Measurements from ENCODE around the gene HCFC1.

Gene HCFC1

DNA sequence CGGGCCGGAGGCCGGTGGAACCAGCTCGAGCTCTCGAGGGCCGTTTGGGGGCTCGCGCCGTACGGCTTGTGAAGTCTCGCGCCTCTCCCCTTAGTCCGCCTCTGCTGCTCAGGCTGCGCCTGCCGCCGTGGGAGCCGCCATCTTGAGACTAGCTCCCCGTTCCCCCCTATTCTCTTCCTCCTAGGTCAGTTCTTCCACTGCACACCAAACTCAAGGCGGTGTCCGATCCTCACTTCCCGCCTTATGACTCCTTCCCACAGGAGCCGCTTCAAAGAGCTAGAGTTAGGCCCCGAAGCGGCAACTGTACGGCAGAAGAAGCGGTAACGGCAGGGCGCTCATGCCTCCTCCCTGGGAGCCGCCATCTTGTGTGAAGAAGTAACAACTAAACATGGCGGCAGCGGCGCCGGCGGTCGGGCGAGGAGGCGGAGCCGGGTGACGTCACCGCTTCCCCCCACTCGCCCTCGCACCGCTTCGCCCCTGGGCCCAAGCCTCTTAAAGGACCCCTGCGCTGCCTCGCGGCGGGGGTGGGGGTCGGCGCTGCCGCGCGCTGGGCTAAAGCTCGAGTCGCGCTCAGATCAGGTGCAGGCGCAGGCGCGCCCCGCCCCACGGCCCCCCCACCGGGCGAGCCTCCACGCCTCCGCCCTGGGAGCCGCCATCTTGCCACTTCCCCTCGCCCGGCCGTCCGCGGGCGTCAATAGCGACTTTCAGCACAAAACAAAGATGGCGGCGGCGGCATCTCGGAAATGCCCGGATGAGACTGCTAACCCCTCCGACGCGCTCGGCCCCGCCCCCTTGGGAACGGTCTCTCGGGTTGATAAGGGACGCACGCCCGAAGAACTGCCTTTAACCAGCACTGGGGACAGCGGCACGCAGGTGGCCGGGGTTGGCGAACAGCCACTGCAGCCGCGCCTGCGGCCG, at the start of gene HCFC1:
TSS of gene HCFC1 (minus strand) at position 369 of the 918 bp plus-strand sequence. CDS start 978 bp downstream, outside the sequence.
- DNase-seq (ENCODE audit: low read depth in 2 of 2), result peak; percentile 81 to 90

DNA sequence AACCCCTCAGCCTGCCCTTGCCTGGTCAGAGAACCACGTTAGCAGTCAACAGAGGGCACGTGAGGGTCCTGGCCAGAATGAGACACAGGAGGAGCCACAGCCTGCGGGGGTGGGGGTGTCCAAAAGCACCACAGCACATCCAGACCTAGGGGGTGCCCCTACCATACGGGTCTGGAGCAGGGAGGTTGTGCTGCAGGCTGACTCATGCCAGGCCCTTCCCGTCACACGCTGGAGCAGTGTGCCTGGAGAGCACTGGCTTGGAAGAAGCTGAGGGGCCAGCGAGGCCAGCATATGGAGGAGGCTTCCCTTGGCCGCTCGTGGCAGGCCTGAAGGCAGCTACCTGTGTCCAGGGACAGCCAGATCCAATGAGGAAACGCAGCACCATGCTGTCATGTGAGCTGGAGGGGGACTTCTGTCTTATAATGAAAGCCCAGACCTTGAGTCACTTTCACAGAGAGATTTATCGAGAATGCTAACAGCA, 49.6 kb upstream of the HCFC1 start:
- no peak for DNase-seq (ENCODE audit: low read depth in 2 of 2)

- DNase-seq (ENCODE audit: low read depth in 2 of 2), result no peak
Observed at GRCh38 chrX:154020536-154021115, 49.0 kb upstream of the HCFC1 start.

DNA sequence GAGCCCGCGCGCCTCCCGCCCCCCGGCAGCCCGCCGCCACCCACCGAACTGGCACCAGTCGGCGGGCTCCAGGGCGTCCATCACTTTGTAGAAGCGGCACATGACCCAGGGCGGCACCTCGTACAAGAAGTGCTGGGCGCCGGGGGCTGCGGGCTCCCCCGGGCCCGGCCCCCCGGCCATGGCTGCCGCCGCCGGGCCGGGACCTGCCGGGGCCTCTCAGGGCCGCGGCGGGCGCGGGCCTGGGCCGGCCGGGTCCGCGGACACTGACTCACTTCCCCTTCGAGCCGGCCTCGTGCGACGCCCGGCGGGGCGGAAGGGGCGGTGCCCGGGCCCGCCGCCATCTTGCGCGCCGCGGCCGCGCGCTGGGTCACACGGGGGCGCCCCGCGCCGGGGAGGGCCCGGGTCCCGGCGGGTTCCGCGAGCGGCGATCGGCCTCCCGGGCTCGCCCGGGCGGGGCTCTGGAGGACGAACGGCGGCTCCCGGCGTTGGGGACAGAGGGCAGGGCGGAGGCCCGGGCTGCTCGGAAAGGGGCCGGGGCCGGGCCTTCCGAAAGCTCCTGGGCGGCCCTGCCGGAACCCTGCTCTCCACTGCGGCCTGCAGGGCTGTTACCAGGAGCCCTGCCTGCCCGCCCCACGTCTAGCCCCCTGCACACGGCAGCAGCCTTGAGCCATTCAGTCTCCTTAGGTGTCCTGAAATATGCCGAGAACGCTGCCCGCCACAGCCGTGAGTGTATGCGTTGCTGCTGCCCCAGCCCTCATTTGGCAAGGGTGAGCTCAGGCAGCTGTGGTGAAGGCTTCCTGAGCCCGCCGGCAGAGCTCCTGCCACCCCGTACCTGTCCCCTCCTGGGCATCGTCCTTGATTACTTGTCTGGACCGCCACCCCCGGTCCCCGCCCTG, 48.3 kb upstream of the HCFC1 start, which contains the start of gene IRAK1:
TSS of gene IRAK1 (minus strand) at position 270 of the 896 bp plus-strand sequence. CDS start at position 180, 90 bp downstream.
- DNase-seq (ENCODE audit: low read depth in 2 of 2), result peak; percentile 27 to 57

- peak in 1 of 2 donors; percentile 21 for DNase-seq (ENCODE audit: low read depth in 2 of 2)
Observed at GRCh38 chrX:154019061-154019621, 47.5 kb upstream of the HCFC1 start.

DNA sequence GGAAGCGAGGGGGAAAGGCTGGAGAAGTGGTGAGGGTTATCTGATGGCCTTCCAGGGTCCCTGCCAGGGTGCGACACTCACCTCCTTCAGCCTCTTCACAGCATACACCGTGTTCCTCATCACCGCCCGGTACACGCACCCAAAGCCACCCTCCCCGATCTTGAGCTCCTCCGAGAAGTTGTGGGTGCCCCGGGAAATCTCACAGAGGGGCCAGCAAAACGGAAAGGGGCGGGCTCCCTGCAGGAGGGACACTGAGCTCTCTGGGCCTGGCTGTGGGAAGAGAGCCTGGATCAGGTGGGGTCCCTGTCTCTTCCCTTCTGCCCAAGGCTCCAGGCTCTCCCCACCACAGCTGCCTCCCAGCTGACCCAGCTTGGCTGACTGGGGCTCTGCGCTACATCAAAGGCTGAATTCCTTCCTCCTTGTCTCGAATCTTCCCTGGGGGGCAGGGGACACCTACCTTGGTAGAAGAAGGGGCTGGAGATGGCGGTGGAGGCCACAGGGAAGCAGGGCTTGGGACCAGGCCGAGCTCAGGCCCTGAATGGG, 47.0 kb upstream of the HCFC1 start:
- no peak for DNase-seq (ENCODE audit: low read depth in 2 of 2)

DNA sequence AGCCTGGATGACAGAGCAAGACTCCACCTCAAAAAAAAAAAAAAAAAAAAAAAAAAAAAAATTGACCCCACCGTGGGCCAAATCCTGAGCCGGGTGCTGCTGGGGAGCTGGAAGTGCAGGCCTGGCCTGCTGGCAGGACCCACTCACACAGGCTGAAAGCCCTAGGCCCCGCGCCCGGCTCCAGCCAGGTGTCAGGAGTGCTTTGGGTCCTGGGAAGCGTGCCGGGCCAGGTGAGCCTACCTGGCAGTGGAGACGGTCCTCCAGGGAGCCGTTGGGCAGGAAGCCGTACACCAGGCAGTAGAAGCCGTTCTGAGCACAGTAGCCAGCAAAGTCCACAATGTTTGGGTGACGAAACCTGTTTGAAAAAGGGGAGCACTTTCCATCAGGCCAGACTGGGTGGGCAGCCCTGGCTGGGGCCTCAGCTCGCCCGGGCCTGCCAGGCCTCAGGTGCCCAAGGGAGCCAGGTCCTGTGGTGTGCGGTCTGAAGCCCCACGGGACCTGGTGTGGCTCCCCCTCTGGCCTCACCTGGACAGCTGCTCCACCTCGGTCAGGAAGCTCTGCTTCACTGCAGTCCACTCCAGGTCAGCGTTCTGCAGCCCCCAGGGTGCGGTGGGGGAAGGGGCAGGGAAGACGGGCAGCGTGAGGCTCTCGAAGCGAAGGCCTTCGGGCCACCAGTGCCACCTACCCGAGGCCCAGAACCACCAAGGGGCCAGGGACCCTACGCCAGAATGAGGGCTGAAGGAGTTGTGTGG, 46.3 kb upstream of the HCFC1 start:
- no peak for DNase-seq (ENCODE audit: low read depth in 2 of 2)

GRCh38 chrX:154016366-154017076, 44.9 kb upstream of the HCFC1 start:
- no peak for DNase-seq (ENCODE audit: low read depth in 2 of 2)

DNA sequence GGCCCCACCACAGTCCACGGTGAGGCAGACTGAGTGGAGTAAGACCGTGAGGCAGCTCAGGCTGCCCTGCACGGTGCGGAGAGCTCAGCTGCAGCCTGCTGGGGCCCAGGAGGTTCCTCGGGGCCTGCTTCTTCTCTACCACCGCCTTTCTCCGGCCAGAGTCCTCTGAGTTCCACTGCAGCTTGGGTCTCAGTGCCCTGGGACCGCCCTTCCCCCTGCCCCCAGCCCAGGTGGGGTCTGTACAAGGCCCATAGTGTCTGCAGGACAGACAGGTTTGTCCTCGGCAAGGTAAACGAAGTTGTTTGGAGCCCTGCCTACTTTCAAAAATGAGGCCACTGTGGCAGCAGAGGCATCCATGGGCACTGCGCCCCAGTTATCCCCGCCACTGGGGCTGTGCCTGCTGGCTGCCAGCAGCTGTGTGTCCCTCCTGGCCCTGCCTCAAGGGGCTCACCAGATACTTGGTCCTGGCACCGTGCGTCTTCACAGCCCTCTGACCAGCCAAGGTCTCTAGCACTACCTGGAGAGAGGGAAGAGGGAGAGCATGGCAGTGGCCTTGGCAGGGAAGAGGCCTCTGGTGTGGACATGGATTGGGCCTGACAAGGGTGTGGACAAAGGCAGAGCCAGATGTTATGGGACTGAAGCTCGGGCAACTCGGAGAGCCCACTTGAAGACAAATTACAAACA, 44.1 kb upstream of the HCFC1 start:
- no peak for DNase-seq (ENCODE audit: low read depth in 2 of 2)

DNA sequence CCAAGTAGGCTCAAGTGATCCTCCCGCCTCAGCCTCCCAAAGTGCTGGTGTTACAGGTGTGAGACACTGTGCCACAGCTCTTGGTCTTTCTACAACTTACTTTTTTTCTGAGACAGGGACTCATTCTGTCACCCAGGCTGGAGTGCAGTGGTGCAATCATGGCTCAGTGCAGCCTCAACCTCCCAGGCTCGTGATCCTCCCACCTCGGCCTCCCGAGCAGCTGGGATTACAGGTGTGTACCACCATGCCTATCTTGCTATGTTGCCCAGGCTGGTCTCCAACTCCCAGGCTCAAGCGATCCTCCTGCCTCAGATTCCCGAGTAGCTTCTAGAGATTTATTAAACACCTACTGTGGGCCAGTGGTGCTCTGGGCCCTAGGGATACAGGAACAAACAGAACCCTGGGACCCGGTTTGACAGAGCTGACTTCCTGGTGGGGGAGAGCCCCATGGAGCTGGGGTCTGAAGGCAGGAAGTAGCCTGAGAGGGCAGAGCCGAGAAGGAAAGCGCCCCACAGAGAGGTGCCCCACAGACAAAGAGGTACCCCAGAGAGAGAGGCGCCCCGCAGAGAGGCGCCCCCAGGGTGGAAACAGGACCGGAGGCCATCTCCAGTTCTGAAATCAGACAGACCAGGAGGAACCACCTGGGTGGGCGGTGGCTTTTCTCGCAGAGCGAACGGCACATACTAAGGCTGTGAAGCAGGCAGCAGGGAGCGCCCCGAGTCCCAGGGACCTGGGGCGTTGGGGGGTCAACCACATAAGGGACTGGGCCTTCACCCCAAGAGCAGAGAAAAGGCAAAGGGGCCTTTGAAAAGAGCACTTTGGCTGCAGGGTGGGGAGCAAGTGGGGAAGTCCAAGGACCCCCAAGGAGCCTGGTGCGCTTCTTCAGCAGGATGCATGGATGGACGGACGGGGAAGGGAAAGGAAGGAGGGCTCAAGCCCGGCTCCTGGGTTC, 43.1 kb upstream of the HCFC1 start:
- no peak for DNase-seq (ENCODE audit: low read depth in 2 of 2)

- peak; percentile 27 to 37 for DNase-seq (ENCODE audit: low read depth in 2 of 2)
Observed at GRCh38 chrX:154013614-154014360, 42.2 kb upstream of the HCFC1 start.

DNA sequence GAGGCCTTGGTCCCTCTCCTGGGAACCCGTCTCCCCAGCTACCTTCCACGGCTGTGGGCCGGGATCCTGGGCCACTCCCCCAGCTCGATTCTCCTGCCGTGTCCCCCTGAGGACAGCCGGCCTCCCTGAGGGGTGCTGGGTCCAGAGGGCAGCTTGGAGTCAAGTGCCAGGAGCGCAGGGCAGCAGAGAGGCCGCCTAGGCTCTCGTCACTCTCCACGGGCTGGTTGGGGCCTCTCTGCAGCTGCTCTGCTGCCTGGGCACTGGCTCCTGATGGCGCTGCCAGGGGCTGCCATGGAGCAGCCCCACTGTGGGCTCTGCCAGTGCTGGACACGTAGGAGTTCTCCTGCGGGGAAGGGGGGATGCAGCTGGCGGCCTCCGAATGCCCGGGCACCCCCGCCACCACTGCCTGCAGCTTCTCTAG, 41.4 kb upstream of the HCFC1 start:
- no peak for DNase-seq (ENCODE audit: low read depth in 2 of 2)

- DNase-seq (ENCODE audit: low read depth in 2 of 2), result no peak
Observed at GRCh38 chrX:154012336-154012991, 40.8 kb upstream of the HCFC1 start.

GRCh38 chrX:154011376-154012335, 40.0 kb upstream of the HCFC1 start:
- no peak for DNase-seq (ENCODE audit: low read depth in 2 of 2)

GRCh38 chrX:154010330-154011087, 38.9 kb upstream of the HCFC1 start:
- no peak for DNase-seq (ENCODE audit: low read depth in 2 of 2)

Data from stimulated activated CD4-positive, alpha-beta T cell treated with anti-CD3 and anti-CD28 coated beads, Interleukin-1b, Interleukin-23, amount 100 ng/mL, for 4 hours (primary cell).